ENCODE measurements around the gene ZNF783.

The ZNF783 gene

GRCh38 chr7:149281508-149282330 lies 19.7 kb downstream of the ZNF783 start:
- no peak for DNase-seq (ENCODE audit: low spot score)

- no peak for DNase-seq (ENCODE audit: low spot score)
Observed at GRCh38 chr7:149282331-149282655, 20.3 kb downstream of the ZNF783 start.

- no peak for DNase-seq (ENCODE audit: low spot score)
Observed at GRCh38 chr7:149283321-149283720, 21.3 kb downstream of the ZNF783 start.

- DNase-seq (ENCODE audit: low spot score): peak; percentile 49
Observed at GRCh38 chr7:149284343-149284742, 22.3 kb downstream of the ZNF783 start.

GRCh38 chr7:149284850-149285585 lies 23.0 kb downstream of the ZNF783 start:
- DNase-seq (ENCODE audit: low spot score): peak; percentile 98

- no peak for DNase-seq (ENCODE audit: low spot score)
Observed at GRCh38 chr7:149285603-149286002, 23.6 kb downstream of the ZNF783 start.

- no peak for DNase-seq (ENCODE audit: low spot score)
Observed at GRCh38 chr7:149286811-149287400, 24.9 kb downstream of the ZNF783 start.

- no peak for DNase-seq (ENCODE audit: low spot score)
Observed at GRCh38 chr7:149287622-149288021, 25.6 kb downstream of the ZNF783 start.

GRCh38 chr7:149289262-149289661 lies 27.3 kb downstream of the ZNF783 start:
- DNase-seq (ENCODE audit: low spot score): no peak

- DNase-seq (ENCODE audit: low spot score): no peak
Observed at GRCh38 chr7:149289856-149290255, 27.9 kb downstream of the ZNF783 start.

GRCh38 chr7:149291036-149291780 lies 29.2 kb downstream of the ZNF783 start:
- no peak for DNase-seq (ENCODE audit: low spot score)

GRCh38 chr7:149291781-149292461 lies 29.9 kb downstream of the ZNF783 start:
- DNase-seq (ENCODE audit: low spot score): no peak

GRCh38 chr7:149292462-149292823 lies 30.4 kb downstream of the ZNF783 start:
- no peak for DNase-seq (ENCODE audit: low spot score)

- DNase-seq (ENCODE audit: low spot score): no peak
Observed at GRCh38 chr7:149293338-149293737, 31.3 kb downstream of the ZNF783 start.

- no peak for DNase-seq (ENCODE audit: low spot score)
Observed at GRCh38 chr7:149293946-149294633, 32.1 kb downstream of the ZNF783 start.

GRCh38 chr7:149294634-149295480 lies 32.9 kb downstream of the ZNF783 start:
- no peak for DNase-seq (ENCODE audit: low spot score)

GRCh38 chr7:149295481-149295850 lies 33.5 kb downstream of the ZNF783 start:
- DNase-seq (ENCODE audit: low spot score): no peak

GRCh38 chr7:149296368-149296767 lies 34.4 kb downstream of the ZNF783 start:
- DNase-seq (ENCODE audit: low spot score): no peak

GRCh38 chr7:149297034-149297755 lies 35.2 kb downstream of the ZNF783 start:
- DNase-seq (ENCODE audit: low spot score): no peak
